Measurements from ENCODE around the gene KIAA1958.

DNA sequence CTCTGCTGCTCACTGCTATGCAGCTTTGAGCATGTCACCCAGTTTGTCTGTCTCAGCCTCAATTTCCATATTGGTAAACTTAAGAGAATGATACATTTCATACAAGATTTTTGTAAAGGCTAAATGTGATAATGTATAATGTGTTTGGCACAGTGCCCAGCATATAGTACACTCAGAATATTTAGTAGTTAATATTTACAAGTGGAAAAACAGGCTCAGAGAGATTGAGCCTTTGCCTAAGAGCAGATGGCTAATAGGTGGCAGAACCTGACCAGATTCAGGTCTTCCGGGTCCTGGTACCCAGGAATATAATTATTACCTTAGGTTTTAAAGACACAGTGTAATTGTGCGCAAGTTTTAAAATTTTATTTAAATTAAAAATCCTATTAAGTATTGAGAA is 46.8 kb upstream of the KIAA1958 start:
- TF ChIP-seq CTCF (IDR thresholded peaks at IDR 0.05) (no peak), POLR2A (IDR thresholded peaks at IDR 0.05) (no peak)

Data from breast epithelium (tissue), 3 donors.